LHCN-M2 (cell line): ENCODE measurements around the gene STXBP5. TPM values are rescaled to one million over a fixed set of nuclear protein-coding genes. Genes with fewer than 3 reads are reported as not detected.
A peak's percentile ranks its signal among the peaks of the same experiment; 100 is the strongest.

Experiments used
- DNase-seq: peaks from one replicate; pipeline ENCODE4 v3.0.0-alpha.2; 2012; ENCODE audit warnings: low read depth
- total RNA-seq: library from RNA; depleted of rRNA; stranded (reverse); fragments of >200 nt; gene quantifications from 2 replicates; pipeline ENCODE4 v1.2.3, GENCODE V29; 2014

The STXBP5 gene
- total RNA-seq, 1 experiment from 2014 or later = 34.8 TPM

DNA sequence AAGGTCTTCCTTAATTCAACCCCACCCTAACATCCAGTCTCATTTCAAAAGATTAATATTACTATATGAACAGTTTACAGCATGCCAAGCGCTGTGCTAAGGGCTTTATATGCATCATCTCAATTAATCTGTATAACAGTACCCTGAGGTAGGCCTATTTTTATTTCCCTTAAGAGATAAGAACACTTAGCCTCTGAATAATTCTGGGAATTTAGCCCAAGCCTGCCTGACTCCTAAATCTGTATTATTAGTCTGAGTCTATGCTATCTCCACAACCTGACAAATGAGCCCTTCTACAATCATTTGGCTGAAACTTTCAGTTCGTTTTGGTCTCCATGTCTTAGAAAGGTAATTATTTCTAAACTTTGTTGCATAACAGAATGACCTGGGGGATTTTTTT, 226.6 kb downstream of the STXBP5 start:
- no peak for DNase-seq

- DNase-seq = no peak
Observed at GRCh38 chr6:147434076-147434475, 229.9 kb downstream of the STXBP5 start.

DNA sequence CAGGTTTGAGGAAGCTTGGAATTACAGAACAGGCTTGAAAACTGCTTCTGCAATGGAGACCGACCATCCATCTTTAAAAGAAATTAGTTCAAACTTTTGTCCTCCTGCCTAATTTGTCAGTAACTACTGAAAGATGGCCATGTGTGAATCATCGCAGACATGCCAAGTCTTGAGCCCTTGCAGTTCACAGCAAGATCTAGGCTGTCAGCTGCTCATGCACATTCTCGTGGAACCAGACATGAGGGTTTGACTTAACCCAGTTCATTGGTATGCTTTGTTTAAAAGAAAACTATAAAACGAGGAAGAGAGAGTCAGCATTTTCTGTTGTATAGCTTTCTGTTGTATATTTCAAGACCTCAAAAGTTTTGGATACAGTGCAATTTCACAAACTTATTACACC, 230.3 kb downstream of the STXBP5 start:
- DNase-seq = peak; percentile 76

GRCh38 chr6:147437615-147438014, 233.4 kb downstream of the STXBP5 start:
- DNase-seq = no peak

GRCh38 chr6:147438758-147439528, 234.7 kb downstream of the STXBP5 start:
- DNase-seq = no peak
